Brain microvascular endothelial cell (primary cell): ENCODE measurements around the gene COL4A1.

Experiments used
- DNase-seq: peaks from one replicate; pipeline ENCODE4 v3.0.0-alpha.2; 2020
- H3K27ac ChIP-seq: fragments of 250-450 bp; sonication (Bioruptor Pico); 2 replicates; pipeline ENCODE4 v1.5.1; 2020; ENCODE audit warnings: mild to moderate bottlenecking, moderate library complexity
- H3K27me3 ChIP-seq: fragments of 250-450 bp; sonication (Bioruptor Pico); replicated peaks from 2 replicates; pipeline ENCODE4 v1.5.1; 2020; ENCODE audit warnings: mild to moderate bottlenecking
- H3K36me3 ChIP-seq: fragments of 250-450 bp; sonication (Bioruptor Pico); replicated peaks from 2 replicates; pipeline ENCODE4 v1.5.1; 2020; ENCODE audit warnings: mild to moderate bottlenecking
- H3K4me3 ChIP-seq: 2 replicates; pipeline ENCODE4 v1.5.1; 2011; ENCODE audit warnings: low read depth, mild to moderate bottlenecking, control low read depth, low read length, moderate library complexity
- CTCF ChIP-seq: IDR thresholded peaks from 2 replicates; pipeline ENCODE4 v1.5.1; 2011; ENCODE audit warnings: low read depth, mild to moderate bottlenecking, moderate library complexity, low read length, control low read depth, inconsistent platforms; ENCODE audit errors: missing control alignments
- in situ Hi-C: cut with HindIII; loops from 2 replicates; pipeline ENCODE4 v1.10.0; 2017; ENCODE audit warnings: low sequenced_read_pairs, low pct_ligation_motif_present

Gene COL4A1

GRCh38 chr13:110311443-110312338, 4.7 kb upstream of the COL4A1 start:
- DNase-seq, result no peak
- no peaks in the 10 kb centered on the region for H3K27me3 ChIP-seq
- TF ChIP-seq CTCF, result no peak
- in situ Hi-C loops, result no loop called here
- peaks cover 82% of the 10 kb centered on the region for H3K36me3 ChIP-seq
- H3K4me3 ChIP-seq, result peak overlapping the region; percentile 98
- peak overlapping the region; percentile 78 for H3K27ac ChIP-seq

- peak overlapping the region; percentile 78 for H3K27ac ChIP-seq
- no peaks in the 10 kb centered on the region for H3K27me3 ChIP-seq
- in situ Hi-C loops, result no loop called here
- H3K36me3 ChIP-seq, result peaks cover 80% of the 10 kb centered on the region
- H3K4me3 ChIP-seq, result peak overlapping the region; percentile 98
- no peak for DNase-seq
- TF ChIP-seq CTCF, result no peak
Observed at GRCh38 chr13:110310541-110311442, 3.8 kb upstream of the COL4A1 start.

- peak overlapping the region; percentile 98 for H3K4me3 ChIP-seq
- no peaks in the 10 kb centered on the region for H3K27me3 ChIP-seq
Observed at GRCh38 chr13:110309661-110310524, 2.9 kb upstream of the COL4A1 start.

GRCh38 chr13:110308656-110309359, 1.9 kb upstream of the COL4A1 start:
- no peak for DNase-seq
- H3K27me3 ChIP-seq, result no peaks in the 10 kb centered on the region
- H3K27ac ChIP-seq, result peak overlapping the region; percentile 78
- in situ Hi-C loops, result no loop called here
- H3K4me3 ChIP-seq, result peak overlapping the region; percentile 98
- peaks cover 80% of the 10 kb centered on the region for H3K36me3 ChIP-seq
- TF ChIP-seq CTCF, result no peak

More at GRCh38 chr13:110309661-110310524, 2.9 kb upstream of the COL4A1 start:
- TF ChIP-seq CTCF, result no peak
- H3K27ac ChIP-seq, result peak overlapping the region; percentile 78
- in situ Hi-C loops, result no loop called here
- no peak for DNase-seq
- peaks cover 80% of the 10 kb centered on the region for H3K36me3 ChIP-seq
